HCT116 (cell line): Measurements from ENCODE around the gene ZNF536. TPM values are rescaled to one million over a fixed set of nuclear protein-coding genes. Genes with fewer than 3 reads are reported as not detected.

Experiments
- ATAC-seq: fragments of 200-7000 bp; cut with Tn5 transposase; 2 replicates; pipeline ENCODE4 v1.9.1; 2020; ENCODE audit warnings: mild to moderate bottlenecking, moderate library complexity
- BruUV-seq: library from RNA; stranded (reverse); fragments of 400-500 nt; replicated peaks from 2 replicates; lab custom pipeline; 2021; lab: Mats Ljungman, UMichigan
- CTCF ChIA-PET: fragments of 300-600 bp; sonication (Branson Sonifier 250); formaldehyde crosslinking; loops from one replicate; lab custom pipeline; 2021; ENCODE audit warnings: antibody characterized with exemption; lab: Charles Lee
- POLR2A ChIA-PET: fragments of 300-600, 350-600 bp; sonication (Branson Sonifier 250); formaldehyde crosslinking; loops from one replicate; lab custom pipeline; 2021; ENCODE audit warnings: antibody characterized with exemption; lab: Charles Lee
- RAD21 ChIA-PET, 2 experiments: fragments of 300-600 bp; sonication (Branson Sonifier 250); formaldehyde crosslinking; loops; one replicate each; lab custom pipeline; 2023; ENCODE audit warnings: low total read pairs in 2 of 2; ENCODE audit not compliant: uncharacterized antibody in 2 of 2, unreplicated experiment in 2 of 2, low non-redundant PET in 1 of 2; lab: Charles Lee
- DNase-seq: peaks from one replicate; pipeline ENCODE4 v3.0.0-alpha.2; 2010; ENCODE audit warnings: low read depth, low spot score
- H2AFZ ChIP-seq: fragments of 200-600 bp; shearing (Covaris generic), sonication (generic); 2 replicates; pipeline ENCODE4 v1.6.1; 2017; ENCODE audit warnings: low read depth, mixed run types, mixed read lengths, antibody characterized with exemption, low read length; ENCODE audit not compliant: poor library complexity, severe bottlenecking
- H3K27ac ChIP-seq: 2 replicates; pipeline ENCODE4 v1.5.1; 2012; ENCODE audit warnings: low read depth, low read length
- H3K27me3 ChIP-seq: fragments of 200-600 bp; sonication (generic); 2 replicates; pipeline ENCODE4 v1.6.1; 2016; ENCODE audit warnings: mixed run types, low read length, mixed read lengths; ENCODE audit not compliant: insufficient read depth
- H3K36me3 ChIP-seq, 2 experiments: fragments of 200-500 bp in 1 of 2; fragments of 200-600 bp in 1 of 2; sonication (Bioruptor generic) in 1 of 2; sonication (generic) in 1 of 2; 2 replicates each; pipeline versions ENCODE4 v1.5.1 to v1.6.1; 2014 to 2016; ENCODE audit warnings: low read length in 2 of 2, inconsistent platforms in 1 of 2, mixed read lengths in 1 of 2, mixed run types in 1 of 2; ENCODE audit not compliant: insufficient read depth in 2 of 2, control insufficient read depth in 1 of 2
- H3K4me1 ChIP-seq, 2 experiments: fragments of 200-600 bp in 1 of 2; sonication (generic) in 1 of 2; 2 replicates each; pipeline versions ENCODE4 v1.5.1 to v1.6.1; 2012 to 2017; ENCODE audit warnings: low read length in 2 of 2, inconsistent platforms in 1 of 2, mild to moderate bottlenecking in 1 of 2, mixed read lengths in 1 of 2, mixed run types in 1 of 2, moderate library complexity in 1 of 2; ENCODE audit not compliant: insufficient read depth in 2 of 2, control insufficient read depth in 1 of 2
- H3K4me2 ChIP-seq: fragments of 200-600 bp; sonication (generic); 2 replicates; pipeline ENCODE4 v1.6.1; 2017; ENCODE audit warnings: mixed run types, low read length, mixed read lengths
- H3K4me3 ChIP-seq, 2 experiments: fragments of 200-600 bp in 1 of 2; sonication (generic) in 1 of 2; replicated peaks in 1 of 2; 2 replicates each; pipeline ENCODE4 v1.5.1; 2011 to 2016; ENCODE audit warnings: low read length in 2 of 2, control low read depth in 1 of 2, low read depth in 1 of 2, mild to moderate bottlenecking in 1 of 2, mixed read lengths in 1 of 2, mixed run types in 1 of 2
- H3K79me2 ChIP-seq: fragments of 200-600 bp; sonication (generic); 2 replicates; pipeline ENCODE4 v1.6.1; 2017; ENCODE audit warnings: mild to moderate bottlenecking, mixed run types, low read length, moderate library complexity, mixed read lengths; ENCODE audit not compliant: insufficient read depth
- H3K9ac ChIP-seq: fragments of 200-600 bp; sonication (generic); 2 replicates; pipeline ENCODE4 v1.6.1; 2016; ENCODE audit warnings: low read length, mixed read lengths
- H3K9me2 ChIP-seq: fragments of 200-600 bp; sonication (generic), shearing (Covaris generic); 2 replicates; pipeline ENCODE4 v1.6.1; 2017; ENCODE audit warnings: mixed run types, mild to moderate bottlenecking, moderate library complexity; ENCODE audit not compliant: insufficient read depth
- H3K9me3 ChIP-seq, 2 experiments: fragments of 200-500 bp in 1 of 2; fragments of 200-600 bp in 1 of 2; sonication (Bioruptor generic) in 1 of 2; sonication (generic) in 1 of 2; 2 replicates each; pipeline ENCODE4 v1.6.1; 2014 to 2017; ENCODE audit warnings: low read length in 2 of 2, mixed read lengths in 2 of 2, inconsistent platforms in 1 of 2, low read depth in 1 of 2, mild to moderate bottlenecking in 1 of 2, mixed run types in 1 of 2, moderate library complexity in 1 of 2; ENCODE audit not compliant: control insufficient read depth in 1 of 2, insufficient read depth in 1 of 2
- H4K20me1 ChIP-seq: fragments of 200-600 bp; sonication (generic), shearing (Covaris generic); 2 replicates; pipeline ENCODE4 v1.6.1; 2017; ENCODE audit warnings: mixed run types, mild to moderate bottlenecking, moderate library complexity; ENCODE audit not compliant: insufficient read depth
- ATF3 ChIP-seq: IDR thresholded peaks from 2 replicates; pipeline ENCODE4 v1.6.1; 2012
- JUND ChIP-seq: IDR thresholded peaks from 2 replicates; pipeline ENCODE4 v1.6.1; 2012
- POLR2A ChIP-seq: IDR thresholded peaks from 2 replicates; pipeline ENCODE4 v1.7.0; 2011; ENCODE audit warnings: borderline replicate concordance; ENCODE audit not compliant: insufficient read depth, insufficient read length; ENCODE audit errors: extremely low read depth
- YY1 ChIP-seq: IDR thresholded peaks from 2 replicates; pipeline ENCODE4 v1.6.1; 2011; ENCODE audit warnings: low read length, low read depth, moderate library complexity, mild to moderate bottlenecking; ENCODE audit not compliant: insufficient replicate concordance; ENCODE audit errors: extremely low read depth
- intact Hi-C: fragments of 100-400 bp; cut with micrococcal nuclease; formaldehyde crosslinking; loops from 2 replicates; pipeline ENCODE4 v1.10.0; 2022
- total RNA-seq: library from RNA; stranded (reverse); gene quantifications from one replicate; pipeline ENCODE4 v1.2.1, GENCODE V29; 2021; ENCODE audit not compliant: unreplicated experiment
- TF ChIP-seq, protein P1 (sequence below): IDR thresholded peaks from 2 replicates; pipeline ENCODE4 v1.6.1; 2011; ENCODE audit warnings: mild to moderate bottlenecking, low read length, moderate library complexity; ENCODE audit not compliant: insufficient replicate concordance; ENCODE audit errors: extremely low read depth

Gene ZNF536
- total RNA-seq, 1 experiment from 2014 or later, result not detected

DNA sequence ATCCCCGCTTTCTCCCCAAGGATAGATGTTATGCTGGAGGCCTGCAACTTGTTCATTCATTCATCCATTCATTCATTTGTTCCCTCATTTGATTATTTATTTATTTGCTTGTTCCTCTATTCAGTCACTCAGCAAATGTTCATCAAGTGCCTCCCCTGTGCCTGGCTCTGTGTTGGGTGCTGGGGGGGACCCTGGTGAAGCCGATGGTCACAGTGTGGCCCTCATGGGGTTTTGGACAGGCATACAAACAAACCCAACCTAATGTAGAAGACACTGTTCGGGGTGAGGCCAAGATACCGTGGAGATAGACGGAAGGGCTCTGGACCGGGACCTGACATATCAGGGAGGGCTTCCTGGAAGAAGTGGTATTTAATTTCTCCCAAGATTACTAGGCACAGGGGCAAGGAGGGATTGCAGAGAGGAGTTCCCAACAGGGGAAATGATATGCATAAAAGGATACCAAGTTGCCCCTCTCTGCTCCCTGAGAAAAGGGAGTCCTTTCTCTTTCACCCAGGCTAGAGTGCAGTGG lies 58.1 kb downstream of the ZNF536 start (continued):
- TF ChIP-seq YY1 (no peak), JUND (no peak), ATF3 (no peak)
- TF ChIP-seq, protein P1, sequence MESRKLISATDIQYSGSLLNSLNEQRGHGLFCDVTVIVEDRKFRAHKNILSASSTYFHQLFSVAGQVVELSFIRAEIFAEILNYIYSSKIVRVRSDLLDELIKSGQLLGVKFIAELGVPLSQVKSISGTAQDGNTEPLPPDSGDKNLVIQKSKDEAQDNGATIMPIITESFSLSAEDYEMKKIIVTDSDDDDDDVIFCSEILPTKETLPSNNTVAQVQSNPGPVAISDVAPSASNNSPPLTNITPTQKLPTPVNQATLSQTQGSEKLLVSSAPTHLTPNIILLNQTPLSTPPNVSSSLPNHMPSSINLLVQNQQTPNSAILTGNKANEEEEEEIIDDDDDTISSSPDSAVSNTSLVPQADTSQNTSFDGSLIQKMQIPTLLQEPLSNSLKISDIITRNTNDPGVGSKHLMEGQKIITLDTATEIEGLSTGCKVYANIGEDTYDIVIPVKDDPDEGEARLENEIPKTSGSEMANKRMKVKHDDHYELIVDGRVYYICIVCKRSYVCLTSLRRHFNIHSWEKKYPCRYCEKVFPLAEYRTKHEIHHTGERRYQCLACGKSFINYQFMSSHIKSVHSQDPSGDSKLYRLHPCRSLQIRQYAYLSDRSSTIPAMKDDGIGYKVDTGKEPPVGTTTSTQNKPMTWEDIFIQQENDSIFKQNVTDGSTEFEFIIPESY, result no peak

DNA sequence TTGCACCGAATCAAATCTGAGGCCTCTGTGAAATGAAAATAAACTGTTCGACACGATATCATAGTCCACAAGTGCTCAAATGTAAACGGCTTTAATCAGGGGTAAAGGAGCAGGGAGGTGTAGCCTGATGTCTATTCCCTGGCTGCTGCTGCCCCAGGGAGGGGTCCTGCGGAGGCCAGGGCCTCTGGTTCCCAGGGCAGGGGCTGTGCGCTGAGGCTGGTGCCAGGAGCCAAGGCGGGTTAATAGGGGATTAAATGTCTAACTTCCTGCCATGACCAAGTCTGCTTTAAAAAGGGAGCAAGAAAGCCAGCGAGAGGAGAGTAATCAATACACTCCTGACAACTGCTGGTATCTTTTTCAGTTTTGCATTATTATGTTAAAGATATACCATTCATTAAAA lies 59.4 kb downstream of the ZNF536 start:
- no peaks in the 10 kb centered on the region for H3K4me1 ChIP-seq
- intact Hi-C loops, result no loop called here
- ATAC-seq (no peak), DNase-seq (no peak)
- H2AFZ ChIP-seq, result no peak overlapping the region
- no peak overlapping the region for H3K9ac ChIP-seq
- H3K79me2 ChIP-seq, result no peaks in the 10 kb centered on the region
- H3K9me3 ChIP-seq, result no peaks in the 10 kb centered on the region
- POLR2A ChIA-PET, result no interaction called here
- no peak overlapping the region for H3K4me2 ChIP-seq
- H3K9me2 ChIP-seq, result no peaks in the 10 kb centered on the region
- no peak overlapping the region for H3K4me3 ChIP-seq
- 0 out of 2 replicates have a peak, but pooled peaks cover 4% of the 10 kb centered on the region for H3K27me3 ChIP-seq
- H3K36me3 ChIP-seq, result no peaks in the 10 kb centered on the region
- CTCF ChIA-PET, result no interaction called here
- no TSS peak for BruUV-seq
- no peak for TF ChIP-seq POLR2A
- RAD21 ChIA-PET, result no interaction called here
- H4K20me1 ChIP-seq, result no peaks in the 10 kb centered on the region
- no peak overlapping the region for H3K27ac ChIP-seq
